ENCODE data around the gene RAC2. TPM values are rescaled to one million over a fixed set of nuclear protein-coding genes. Genes with fewer than 3 reads are reported as not detected.

RAC2 gene
- total RNA-seq, 1 donor from 2014 or later: 1.2 TPM

- TF ChIP-seq CTCF (conservative IDR thresholded peaks at IDR 0.05): no peak
- no peak overlapping the region for H3K27ac Mint-ChIP-seq
- H3K36me3 Mint-ChIP-seq: no peaks in the 10 kb centered on the region
- no peak for DNase-seq (ENCODE audit: extremely low spot score, unreplicated experiment)
- no peaks in the 10 kb centered on the region for H3K4me1 Mint-ChIP-seq (ENCODE audit: unreplicated experiment)
- H3K4me3 Mint-ChIP-seq: no peak overlapping the region
- H3K9me3 Mint-ChIP-seq: no peaks in the 10 kb centered on the region
- H3K27me3 Mint-ChIP-seq: peaks cover 35% of the 10 kb centered on the region
Observed at GRCh38 chr22:37289156-37289735, 45.2 kb upstream of the RAC2 start.

- no peak for DNase-seq (ENCODE audit: extremely low spot score, unreplicated experiment)
- H3K27me3 Mint-ChIP-seq: peaks cover 37% of the 10 kb centered on the region
- H3K27ac Mint-ChIP-seq: no peak overlapping the region
- no peak overlapping the region for H3K4me3 Mint-ChIP-seq
- H3K36me3 Mint-ChIP-seq: no peaks in the 10 kb centered on the region
- H3K4me1 Mint-ChIP-seq (ENCODE audit: unreplicated experiment): no peaks in the 10 kb centered on the region
- no peak for TF ChIP-seq CTCF (conservative IDR thresholded peaks at IDR 0.05)
- no peaks in the 10 kb centered on the region for H3K9me3 Mint-ChIP-seq
Observed at GRCh38 chr22:37288521-37288920, 44.5 kb upstream of the RAC2 start.

GRCh38 chr22:37287550-37287951, 43.5 kb upstream of the RAC2 start:
- H3K9me3 Mint-ChIP-seq: no peaks in the 10 kb centered on the region
- no peak for TF ChIP-seq CTCF (conservative IDR thresholded peaks at IDR 0.05)
- peaks cover 43% of the 10 kb centered on the region for H3K27me3 Mint-ChIP-seq
- H3K4me3 Mint-ChIP-seq: no peak overlapping the region
- no peaks in the 10 kb centered on the region for H3K36me3 Mint-ChIP-seq
- no peak for DNase-seq (ENCODE audit: extremely low spot score, unreplicated experiment)
- no peak overlapping the region for H3K27ac Mint-ChIP-seq
- peaks cover 4% of the 10 kb centered on the region for H3K4me1 Mint-ChIP-seq (ENCODE audit: unreplicated experiment)

GRCh38 chr22:37285937-37286336, 41.9 kb upstream of the RAC2 start:
- Mint-ChIP-seq H3K27ac (no peak overlapping the region), H3K4me3 (no peak overlapping the region), H3K36me3 (no peaks in the 10 kb centered on the region), H3K4me1 (ENCODE audit: unreplicated experiment) (peaks cover 5% of the 10 kb centered on the region), H3K27me3 (peaks cover 38% of the 10 kb centered on the region), H3K9me3 (no peaks in the 10 kb centered on the region)
- no peak for DNase-seq (ENCODE audit: extremely low spot score, unreplicated experiment)
- no peak for TF ChIP-seq CTCF (conservative IDR thresholded peaks at IDR 0.05)

- no peak for TF ChIP-seq CTCF (conservative IDR thresholded peaks at IDR 0.05)
- no peaks in the 10 kb centered on the region for H3K9me3 Mint-ChIP-seq
- H3K4me1 Mint-ChIP-seq (ENCODE audit: unreplicated experiment): peaks cover 5% of the 10 kb centered on the region
- DNase-seq (ENCODE audit: extremely low spot score, unreplicated experiment): no peak
- no peak overlapping the region for H3K4me3 Mint-ChIP-seq
- no peak overlapping the region for H3K27ac Mint-ChIP-seq
- no peaks in the 10 kb centered on the region for H3K36me3 Mint-ChIP-seq
- H3K27me3 Mint-ChIP-seq: peaks cover 38% of the 10 kb centered on the region
Observed at GRCh38 chr22:37284805-37285355, 40.8 kb upstream of the RAC2 start.

All from type B pancreatic cell (in vitro differentiated cells).